GM18907 (cell line): ENCODE results near the gene ADAMTS12.

ENCODE experiments used
- ATAC-seq: cut with Tn5 transposase; IDR thresholded peaks from one replicate; pipeline ENCODE4 v1.9.1; 2021; ENCODE audit warnings: mild to moderate bottlenecking, moderate library complexity; ENCODE audit not compliant: unreplicated experiment

Gene ADAMTS12

GRCh38 chr5:33769196-33769595, 122.6 kb downstream of the ADAMTS12 start:
- no peak for ATAC-seq

GRCh38 chr5:33766023-33766422, 125.8 kb downstream of the ADAMTS12 start:
- no peak for ATAC-seq

- ATAC-seq: no peak
Observed at GRCh38 chr5:33764786-33765185, 127.0 kb downstream of the ADAMTS12 start.

GRCh38 chr5:33763435-33763834, 128.4 kb downstream of the ADAMTS12 start:
- ATAC-seq: no peak

GRCh38 chr5:33762859-33763258, 128.9 kb downstream of the ADAMTS12 start:
- ATAC-seq: no peak

- no peak for ATAC-seq
Observed at GRCh38 chr5:33761139-33761538, 130.7 kb downstream of the ADAMTS12 start.

GRCh38 chr5:33758737-33759136, 133.1 kb downstream of the ADAMTS12 start:
- no peak for ATAC-seq

GRCh38 chr5:33756491-33756890, 135.3 kb downstream of the ADAMTS12 start:
- ATAC-seq: no peak

- no peak for ATAC-seq
Observed at GRCh38 chr5:33755231-33755630, 136.6 kb downstream of the ADAMTS12 start.

GRCh38 chr5:33753704-33754103, 138.1 kb downstream of the ADAMTS12 start:
- no peak for ATAC-seq

- ATAC-seq: no peak
Observed at GRCh38 chr5:33748754-33749153, 143.0 kb downstream of the ADAMTS12 start.

GRCh38 chr5:33745101-33745770, 146.6 kb downstream of the ADAMTS12 start:
- no peak for ATAC-seq

GRCh38 chr5:33743099-33743498, 148.7 kb downstream of the ADAMTS12 start:
- ATAC-seq: no peak

- no peak for ATAC-seq
Observed at GRCh38 chr5:33742181-33742580, 149.6 kb downstream of the ADAMTS12 start.

GRCh38 chr5:33738967-33739366, 152.8 kb downstream of the ADAMTS12 start:
- ATAC-seq: no peak

GRCh38 chr5:33738097-33738496, 153.7 kb downstream of the ADAMTS12 start:
- ATAC-seq: no peak

GRCh38 chr5:33737697-33738096, 154.1 kb downstream of the ADAMTS12 start:
- no peak for ATAC-seq

- ATAC-seq: no peak
Observed at GRCh38 chr5:33737284-33737683, 154.5 kb downstream of the ADAMTS12 start.

GRCh38 chr5:33736510-33736909, 155.3 kb downstream of the ADAMTS12 start:
- ATAC-seq: no peak

GRCh38 chr5:33735072-33735471, 156.7 kb downstream of the ADAMTS12 start:
- no peak for ATAC-seq

- no peak for ATAC-seq
Observed at GRCh38 chr5:33734537-33734936, 157.3 kb downstream of the ADAMTS12 start.

GRCh38 chr5:33733225-33733624, 158.6 kb downstream of the ADAMTS12 start:
- no peak for ATAC-seq
